Stimulated activated CD4-positive, alpha-beta T cell treated with anti-CD3 and anti-CD28 coated beads, Interleukin-15, amount 100 ng/mL, for 48 hours (primary cell): ENCODE measurements around the gene HECTD3.
"Not testable (repeated sequence)": the region's sequence is repeated elsewhere in the genome, so short reads cannot be mapped to it uniquely, and the experiment has no call there.

ENCODE experiments used
- DNase-seq, 2 donors: peaks; one replicate each; pipeline ENCODE4 v3.0.0-alpha.2; 2020; ENCODE audit warnings: low read depth in 2 of 2

The HECTD3 gene

DNA sequence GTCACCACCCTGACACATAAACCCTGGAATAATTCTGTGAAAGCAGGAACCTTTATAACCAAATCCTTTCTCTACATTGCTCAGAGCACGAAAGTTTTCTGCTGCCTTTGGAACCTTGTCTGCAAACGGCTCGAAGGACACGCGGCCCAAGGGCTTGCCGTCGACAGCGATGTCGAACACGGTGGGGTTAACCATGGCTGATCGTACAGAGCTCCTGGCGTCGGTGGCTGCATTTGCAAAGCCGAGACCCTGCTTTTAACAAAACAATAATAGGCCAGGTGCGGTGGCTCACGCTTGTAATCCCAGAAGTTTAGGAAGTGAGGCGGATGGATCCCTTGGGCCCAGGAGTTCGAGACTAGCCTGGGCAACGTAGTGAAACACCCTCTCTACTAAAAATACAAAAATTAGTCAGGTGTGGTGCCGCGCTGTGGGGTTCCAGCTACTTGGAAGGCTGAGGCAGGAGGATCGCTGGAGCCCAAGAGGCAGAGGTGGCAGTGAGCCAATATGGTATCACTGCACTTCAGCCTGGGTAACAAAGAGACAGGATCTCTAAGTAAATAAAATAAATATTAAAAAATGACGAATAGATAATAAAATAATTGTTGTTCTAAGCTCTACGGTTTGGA lies 22.5 kb downstream of the HECTD3 start:
- DNase-seq, result no peak

- DNase-seq, result no peak
These were observed 25.3 kb downstream of the HECTD3 start for GRCh38 chr1:44985747-44986359.

DNA sequence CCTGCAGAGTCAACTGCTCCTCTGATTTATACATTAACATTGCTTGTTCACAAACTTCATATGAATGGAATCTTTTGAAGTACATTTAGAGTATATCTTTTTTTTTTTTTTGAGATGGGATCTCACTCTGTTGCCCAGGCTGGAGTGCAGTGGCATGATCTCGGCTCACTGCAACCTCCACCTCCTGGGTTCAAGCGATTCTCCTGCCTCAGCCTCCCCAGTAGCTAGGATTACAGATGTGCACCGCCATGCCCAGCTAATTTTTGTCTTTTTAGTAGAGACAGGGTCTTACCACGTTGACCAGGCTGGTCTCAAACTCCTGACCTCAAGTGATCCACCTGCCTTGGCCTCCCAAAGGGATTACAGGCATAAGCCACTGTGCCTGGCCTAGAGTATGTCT lies 33.8 kb downstream of the HECTD3 start:
- not testable (repeated sequence) for DNase-seq

DNA sequence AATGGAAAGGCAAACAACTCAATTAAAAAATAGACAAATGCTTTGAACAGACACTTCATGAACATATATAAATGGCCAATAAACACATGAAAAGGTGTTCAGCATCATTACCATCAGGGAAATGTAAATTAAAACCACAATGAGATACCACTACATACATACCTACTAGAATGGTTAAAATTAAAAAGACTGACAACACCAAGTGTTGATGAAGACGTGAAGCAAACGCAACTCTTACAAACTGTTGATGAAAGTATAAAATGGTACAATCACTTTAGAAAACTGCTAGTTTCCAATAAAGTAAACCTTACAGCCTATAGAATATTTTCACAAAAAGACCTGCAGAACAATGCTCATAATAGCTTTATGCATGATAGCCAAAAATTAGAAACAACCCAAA lies 34.9 kb downstream of the HECTD3 start:
- DNase-seq, result no peak

DNA sequence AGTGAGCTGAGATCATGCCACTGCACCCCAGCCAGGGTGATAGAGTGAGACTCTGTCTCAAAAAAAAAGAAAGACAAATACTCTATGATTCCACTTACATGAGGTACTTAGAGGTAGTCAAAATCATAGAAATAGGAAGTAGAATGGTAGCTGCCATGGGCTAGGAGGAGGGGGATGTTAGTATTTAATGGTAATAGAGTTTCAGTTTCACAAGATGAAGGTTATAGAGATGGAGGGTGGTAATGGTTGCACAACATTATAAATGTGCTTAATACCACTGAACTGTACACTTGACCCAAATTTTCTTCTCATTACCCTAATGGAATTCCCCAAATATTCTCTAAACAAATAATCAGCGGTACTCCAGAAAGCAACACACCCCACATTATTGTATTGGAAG lies 37.5 kb downstream of the HECTD3 start:
- DNase-seq, result no peak

GRCh38 chr1:44970317-44970716 lies 40.8 kb downstream of the HECTD3 start:
- no peak for DNase-seq

GRCh38 chr1:44964396-44964795 lies 46.7 kb downstream of the HECTD3 start:
- no peak for DNase-seq

GRCh38 chr1:44962729-44963128 lies 48.4 kb downstream of the HECTD3 start:
- no peak for DNase-seq

GRCh38 chr1:44962022-44962421 lies 49.1 kb downstream of the HECTD3 start:
- not testable (repeated sequence) for DNase-seq

DNA sequence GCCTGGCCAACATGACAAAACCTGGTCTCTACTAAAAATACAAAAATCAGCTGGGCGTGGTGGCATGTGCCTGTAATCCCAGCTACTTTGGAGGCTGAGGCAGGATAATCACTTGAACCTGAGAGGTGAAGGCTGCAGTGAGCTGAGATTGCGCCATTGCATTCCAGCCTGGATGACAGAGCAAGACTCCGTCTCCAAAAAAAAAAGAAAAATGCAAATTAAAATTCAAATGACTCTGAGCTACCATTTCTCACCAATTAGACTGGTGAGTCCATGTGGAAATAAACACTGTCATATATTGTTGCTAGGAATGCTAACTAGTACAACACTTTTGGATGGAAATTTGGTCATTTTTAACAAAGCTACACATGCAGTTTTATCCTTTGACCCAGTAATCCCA lies 53.6 kb downstream of the HECTD3 start:
- not testable (repeated sequence) for DNase-seq

GRCh38 chr1:44956077-44956476 lies 55.0 kb downstream of the HECTD3 start:
- DNase-seq, result not testable (repeated sequence)
